WTC11 (cell line): ENCODE results near the gene TOMM7. TPM values are rescaled to one million over a fixed set of nuclear protein-coding genes. Genes with fewer than 3 reads are reported as not detected.

Experiments
- ATAC-seq: fragments of 200-7000 bp; cut with Tn5 transposase; 2 replicates; pipeline ENCODE4 v1.10.0; 2021; ENCODE audit warnings: mild to moderate bottlenecking, moderate library complexity
- CTCF ChIA-PET: fragments of 300-600 bp; sonication (Branson Sonifier 250); formaldehyde crosslinking; loops from one replicate; lab custom pipeline; 2021; ENCODE audit warnings: antibody characterized with exemption; lab: Charles Lee
- POLR2A ChIA-PET: fragments of 350-600 bp; sonication (Branson Sonifier 250); formaldehyde crosslinking; loops from one replicate; lab custom pipeline; 2021; ENCODE audit warnings: antibody characterized with exemption; lab: Charles Lee
- DNase-seq: peaks from one replicate; pipeline ENCODE4 v3.0.0; 2021; ENCODE audit warnings: low spot score
- H3K27ac Mint-ChIP-seq: 2 replicates; pipeline ENCODE4 v1.8.0; 2021; ENCODE audit warnings: mixed read lengths
- H3K27me3 Mint-ChIP-seq: 2 replicates; pipeline ENCODE4 v1.8.0; 2021; ENCODE audit warnings: low read depth, mild to moderate bottlenecking, moderate library complexity, mixed read lengths
- H3K36me3 Mint-ChIP-seq: 2 replicates; pipeline ENCODE4 v1.8.0; 2021; ENCODE audit warnings: mixed read lengths
- H3K4me1 Mint-ChIP-seq: 2 replicates; pipeline ENCODE4 v1.8.0; 2022; ENCODE audit warnings: mixed read lengths
- H3K4me3 Mint-ChIP-seq: 2 replicates; pipeline ENCODE4 v1.8.0; 2021; ENCODE audit warnings: mild to moderate bottlenecking, moderate library complexity, mixed read lengths
- H3K9me3 Mint-ChIP-seq: 2 replicates; pipeline ENCODE4 v1.8.0; 2021; ENCODE audit warnings: mixed read lengths
- ESRRA ChIP-seq: sonication (generic); formaldehyde crosslinking; IDR thresholded peaks from 2 replicates; pipeline ENCODE4 v1.8.1; 2022; ENCODE audit warnings: mild to moderate bottlenecking, missing genetic modification reagents, borderline replicate concordance
- GRHL2 ChIP-seq: fragments of 250-450 bp; sonication (Bioruptor Pico); IDR thresholded peaks from 2 replicates; pipeline ENCODE4 v1.8.0; 2022; ENCODE audit warnings: mild to moderate bottlenecking, moderate library complexity; ENCODE audit not compliant: insufficient replicate concordance, severe bottlenecking
- IRF2 ChIP-seq: sonication (generic); formaldehyde crosslinking; IDR thresholded peaks from 2 replicates; pipeline ENCODE4 v1.8.0; 2022; ENCODE audit warnings: low read depth, missing genetic modification reagents, borderline replicate concordance
- JAZF1 ChIP-seq: fragments of 250-450 bp; sonication (Bioruptor Pico); IDR thresholded peaks from 2 replicates; pipeline ENCODE4 v1.9.0; 2021; ENCODE audit warnings: moderate library complexity, mild to moderate bottlenecking, inconsistent platforms
- NR3C1 ChIP-seq: sonication (generic); formaldehyde crosslinking; conservative IDR thresholded peaks from 2 replicates; pipeline ENCODE4 v1.8.1; 2023; ENCODE audit warnings: low read depth, mild to moderate bottlenecking, missing genetic modification reagents
- OVOL2 ChIP-seq: fragments of 250-450 bp; sonication (Bioruptor Pico); IDR thresholded peaks from 2 replicates; pipeline ENCODE4 v1.9.0; 2021; ENCODE audit warnings: mild to moderate bottlenecking, borderline replicate concordance
- SP1 ChIP-seq: sonication (generic); formaldehyde crosslinking; conservative IDR thresholded peaks from 2 replicates; pipeline ENCODE4 v1.8.1; 2022; ENCODE audit warnings: missing genetic modification reagents
- TP53 ChIP-seq: sonication (generic); formaldehyde crosslinking; IDR thresholded peaks from 2 replicates; pipeline ENCODE4 v1.8.1; 2023; ENCODE audit warnings: mild to moderate bottlenecking, missing genetic modification reagents
- USF2 ChIP-seq: sonication (generic); formaldehyde crosslinking; IDR thresholded peaks from 2 replicates; pipeline ENCODE4 v1.8.1; 2023; ENCODE audit warnings: mild to moderate bottlenecking, missing genetic modification reagents, moderate library complexity
- ZMAT4 ChIP-seq: fragments of 250-450 bp; sonication (Bioruptor Pico); IDR thresholded peaks from 2 replicates; pipeline ENCODE4 v1.9.0; 2021; ENCODE audit warnings: mild to moderate bottlenecking
- ZNF121 ChIP-seq: sonication (generic); formaldehyde crosslinking; IDR thresholded peaks from 2 replicates; pipeline ENCODE4 v1.8.0; 2023; ENCODE audit warnings: missing genetic modification reagents
- ZNF232 ChIP-seq: sonication (generic); formaldehyde crosslinking; IDR thresholded peaks from 2 replicates; pipeline ENCODE4 v1.8.0; 2022; ENCODE audit warnings: mild to moderate bottlenecking, missing genetic modification reagents
- ZNF263 ChIP-seq: sonication (generic); formaldehyde crosslinking; IDR thresholded peaks from 2 replicates; pipeline ENCODE4 v1.8.1; 2022; ENCODE audit warnings: low read depth, mild to moderate bottlenecking, moderate library complexity, missing genetic modification reagents
- ZNF396 ChIP-seq: fragments of 250-450 bp; sonication (Bioruptor Pico); IDR thresholded peaks from 2 replicates; pipeline ENCODE4 v1.8.0; 2021; ENCODE audit warnings: mild to moderate bottlenecking, moderate library complexity, borderline replicate concordance
- ZNF671 ChIP-seq: fragments of 250-450 bp; sonication (Bioruptor Pico); IDR thresholded peaks from 2 replicates; pipeline ENCODE4 v1.8.0; 2021; ENCODE audit warnings: mild to moderate bottlenecking
- total RNA-seq: library from RNA; stranded (reverse); gene quantifications from 3 replicates; pipeline ENCODE4 v1.2.3, GENCODE V29; 2021
- TF ChIP-seq, protein P1 (sequence below): sonication (generic); formaldehyde crosslinking; IDR thresholded peaks from 2 replicates; pipeline ENCODE4 v1.8.0; 2022; ENCODE audit warnings: mild to moderate bottlenecking, missing genetic modification reagents
- TF ChIP-seq, protein P2 (sequence below): sonication (generic); formaldehyde crosslinking; IDR thresholded peaks from 2 replicates; pipeline ENCODE4 v1.8.1; 2022; ENCODE audit warnings: low read depth, missing genetic modification reagents, borderline replicate concordance
- TF ChIP-seq, protein P3 (sequence below): sonication (generic); formaldehyde crosslinking; IDR thresholded peaks from 2 replicates; pipeline ENCODE4 v1.8.1; 2022; ENCODE audit warnings: low read depth, mild to moderate bottlenecking, moderate library complexity, missing genetic modification reagents, borderline replicate concordance

TOMM7 gene
- total RNA-seq, 1 experiment from 2014 or later = 500 TPM

GRCh38 chr7:22822486-22823141, at the start of gene TOMM7 (continued):
- no peak for TF ChIP-seq USF2
- 0 out of 2 replicates have a peak, but pooled peaks have one; percentile 17 for TF ChIP-seq ZNF121
- TF ChIP-seq NR3C1 (CRISPR knock-in tag) = no peak
- no peak for TF ChIP-seq JAZF1
- TF ChIP-seq ZNF396 (CRISPR knock-in tag) = no peak
- peak; percentile 69; the same call in 1 of the 2 replicates for TF ChIP-seq ZNF232 (CRISPR knock-in tag)
- no peak for TF ChIP-seq OVOL2 (CRISPR knock-in tag)
- TF ChIP-seq, protein P1, sequence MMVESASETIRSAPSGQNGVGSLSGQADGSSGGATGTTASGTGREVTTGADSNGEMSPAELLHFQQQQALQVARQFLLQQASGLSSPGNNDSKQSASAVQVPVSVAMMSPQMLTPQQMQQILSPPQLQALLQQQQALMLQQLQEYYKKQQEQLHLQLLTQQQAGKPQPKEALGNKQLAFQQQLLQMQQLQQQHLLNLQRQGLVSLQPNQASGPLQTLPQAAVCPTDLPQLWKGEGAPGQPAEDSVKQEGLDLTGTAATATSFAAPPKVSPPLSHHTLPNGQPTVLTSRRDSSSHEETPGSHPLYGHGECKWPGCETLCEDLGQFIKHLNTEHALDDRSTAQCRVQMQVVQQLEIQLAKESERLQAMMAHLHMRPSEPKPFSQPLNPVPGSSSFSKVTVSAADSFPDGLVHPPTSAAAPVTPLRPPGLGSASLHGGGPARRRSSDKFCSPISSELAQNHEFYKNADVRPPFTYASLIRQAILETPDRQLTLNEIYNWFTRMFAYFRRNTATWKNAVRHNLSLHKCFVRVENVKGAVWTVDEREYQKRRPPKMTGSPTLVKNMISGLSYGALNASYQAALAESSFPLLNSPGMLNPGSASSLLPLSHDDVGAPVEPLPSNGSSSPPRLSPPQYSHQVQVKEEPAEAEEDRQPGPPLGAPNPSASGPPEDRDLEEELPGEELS (CRISPR knock-in tag) = no peak
- peak; percentile 56; the same call in 1 of the 2 replicates for TF ChIP-seq SP1 (CRISPR knock-in tag)
- TF ChIP-seq, protein P2, sequence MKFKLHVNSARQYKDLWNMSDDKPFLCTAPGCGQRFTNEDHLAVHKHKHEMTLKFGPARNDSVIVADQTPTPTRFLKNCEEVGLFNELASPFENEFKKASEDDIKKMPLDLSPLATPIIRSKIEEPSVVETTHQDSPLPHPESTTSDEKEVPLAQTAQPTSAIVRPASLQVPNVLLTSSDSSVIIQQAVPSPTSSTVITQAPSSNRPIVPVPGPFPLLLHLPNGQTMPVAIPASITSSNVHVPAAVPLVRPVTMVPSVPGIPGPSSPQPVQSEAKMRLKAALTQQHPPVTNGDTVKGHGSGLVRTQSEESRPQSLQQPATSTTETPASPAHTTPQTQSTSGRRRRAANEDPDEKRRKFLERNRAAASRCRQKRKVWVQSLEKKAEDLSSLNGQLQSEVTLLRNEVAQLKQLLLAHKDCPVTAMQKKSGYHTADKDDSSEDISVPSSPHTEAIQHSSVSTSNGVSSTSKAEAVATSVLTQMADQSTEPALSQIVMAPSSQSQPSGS = no peak
- TF ChIP-seq ZNF671 = no peak
- no peak for TF ChIP-seq TP53 (CRISPR knock-in tag)
- no peak for TF ChIP-seq GRHL2 (CRISPR knock-in tag)
- TF ChIP-seq ZMAT4 (CRISPR knock-in tag) = no peak

DNA sequence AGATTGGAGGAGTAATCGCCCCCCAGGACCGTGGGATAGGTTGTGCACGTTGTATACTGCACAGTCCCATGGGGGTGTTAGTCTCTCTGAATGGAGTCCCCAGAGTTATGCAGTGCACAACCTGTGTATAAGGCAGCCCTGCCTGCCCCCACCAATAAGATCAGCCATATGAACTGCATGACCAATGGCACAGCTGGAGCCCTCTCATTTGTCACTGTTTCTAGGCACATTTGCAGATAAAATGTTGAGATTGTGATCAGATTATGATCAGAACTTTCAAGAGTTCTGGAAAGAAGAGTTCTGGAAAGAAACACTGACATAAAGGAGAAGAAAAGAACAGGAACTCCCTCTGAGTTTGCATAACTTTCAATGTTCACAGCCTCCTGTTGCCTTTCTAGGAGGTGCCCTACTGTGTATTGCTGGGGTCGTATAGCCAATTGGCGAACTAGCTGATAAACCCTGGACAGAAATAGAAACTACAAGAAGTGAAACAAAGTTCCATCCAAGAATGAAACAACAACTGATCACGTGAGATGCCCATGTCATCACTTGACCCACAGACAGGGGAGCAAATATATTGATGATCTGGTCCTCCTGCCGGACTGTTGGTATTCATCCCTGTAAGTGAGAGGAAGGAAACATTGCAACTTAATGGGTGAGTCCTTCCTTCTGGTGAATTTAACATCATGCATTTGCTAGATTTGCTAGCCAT, 49.6 kb upstream of the TOMM7 start:
- H3K27ac Mint-ChIP-seq = no peak overlapping the region
- TF ChIP-seq ZNF263 (CRISPR knock-in tag) = no peak
- TF ChIP-seq IRF2 (CRISPR knock-in tag) = no peak
- TF ChIP-seq OVOL2 (CRISPR knock-in tag) = no peak
- TF ChIP-seq, protein P3, sequence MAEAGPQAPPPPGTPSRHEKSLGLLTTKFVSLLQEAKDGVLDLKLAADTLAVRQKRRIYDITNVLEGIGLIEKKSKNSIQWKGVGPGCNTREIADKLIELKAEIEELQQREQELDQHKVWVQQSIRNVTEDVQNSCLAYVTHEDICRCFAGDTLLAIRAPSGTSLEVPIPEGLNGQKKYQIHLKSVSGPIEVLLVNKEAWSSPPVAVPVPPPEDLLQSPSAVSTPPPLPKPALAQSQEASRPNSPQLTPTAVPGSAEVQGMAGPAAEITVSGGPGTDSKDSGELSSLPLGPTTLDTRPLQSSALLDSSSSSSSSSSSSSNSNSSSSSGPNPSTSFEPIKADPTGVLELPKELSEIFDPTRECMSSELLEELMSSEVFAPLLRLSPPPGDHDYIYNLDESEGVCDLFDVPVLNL (CRISPR knock-in tag) = no peak
- TF ChIP-seq ESRRA (CRISPR knock-in tag) = no peak
- DNase-seq = no peak
- H3K4me1 Mint-ChIP-seq = peaks cover 21% of the 10 kb centered on the region
- H3K4me3 Mint-ChIP-seq = no peak overlapping the region
- H3K9me3 Mint-ChIP-seq = peaks cover 13% of the 10 kb centered on the region
- ChIA-PET POLR2A (interaction anchor here (0.6 kb wide), 1 partner anchor 34 kb away, joined by 3 read pairs; no protein-coding TSS in a partner anchor), CTCF (no interaction called here)
- ATAC-seq = no peak; the same call in 1 of the 2 replicates
- H3K36me3 Mint-ChIP-seq = peaks cover 8% of the 10 kb centered on the region
- H3K27me3 Mint-ChIP-seq = no peaks in the 10 kb centered on the region; the same call in 1 of the 2 replicates
